ENCODE measurements around the gene RAB29. TPM values are rescaled to one million over a fixed set of nuclear protein-coding genes. Genes with fewer than 3 reads are reported as not detected.

Gene RAB29
- polyA plus RNA-seq, 3 donors, result 23.2 to 32.2 (median 31.5) TPM

DNA sequence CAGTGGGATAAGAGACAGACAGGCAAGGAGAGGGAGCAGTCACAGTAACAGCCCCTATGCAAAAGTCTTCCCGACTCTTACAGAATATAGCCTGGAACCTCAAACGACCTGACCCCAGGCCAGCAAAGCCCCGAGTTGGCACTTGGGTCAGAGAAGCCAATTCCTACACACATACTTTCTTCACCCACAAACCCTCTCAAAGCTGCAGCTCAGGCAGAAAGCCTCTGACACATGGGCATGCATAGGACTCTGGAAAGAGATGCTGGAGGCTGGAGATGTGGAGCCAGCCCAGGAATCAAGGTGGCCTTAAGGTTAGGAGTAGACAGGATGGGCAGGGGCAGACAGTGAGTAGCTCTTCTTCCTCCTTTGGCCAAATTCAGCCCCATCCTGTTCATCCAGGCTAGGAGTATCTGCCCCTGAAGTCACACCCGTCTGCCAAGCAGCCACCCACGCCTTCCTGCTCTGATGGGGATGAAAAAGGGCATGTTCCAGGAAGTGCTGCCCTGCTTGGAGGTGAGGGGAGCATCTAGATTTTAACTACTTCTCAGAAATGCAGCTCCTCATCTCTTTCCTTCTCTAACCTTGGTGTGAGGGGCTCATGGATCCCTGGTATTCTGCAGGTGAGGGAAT is 29.9 kb upstream of the RAB29 start:
- Histone ChIP-seq H3K4me3 (replicated peaks in 1 of 3; ENCODE audit: low read depth in 2 of 3, low read length in 3 of 3) (no peak overlapping the region), H3K27ac (ENCODE audit: low read depth in 1 of 2, low read length in 2 of 2) (no peak overlapping the region), H4K20me1 (ENCODE audit: insufficient read depth, low read length) (no peaks in the 10 kb centered on the region), H3K9ac (ENCODE audit: insufficient read depth, low read length, poor library complexity, severe bottlenecking) (no peak overlapping the region), H3K79me2 (ENCODE audit: insufficient read depth, low read length) (no peaks in the 10 kb centered on the region), H3K36me3 (replicated peaks in 1 of 2; ENCODE audit: control insufficient read depth in 1 of 2, insufficient read depth in 2 of 2, low read length in 2 of 2) (no peaks in the 10 kb centered on the region), H3K4me2 (replicated peaks; ENCODE audit: extremely low read depth, low read length, poor library complexity, severe bottlenecking) (no peak overlapping the region), H3K4me1 (ENCODE audit: control insufficient read depth in 1 of 2, insufficient read depth in 2 of 2, low read length in 2 of 2) (no peaks in the 10 kb centered on the region), H2AFZ (ENCODE audit: insufficient read depth, low read depth, low read length, poor library complexity, severe bottlenecking) (no peak overlapping the region), H3K9me3 (replicated peaks in 1 of 2; ENCODE audit: control insufficient read depth in 1 of 2, insufficient read depth in 1 of 2, low read length in 2 of 2) (no peaks in the 10 kb centered on the region), H3K27me3 (ENCODE audit: control insufficient read depth in 2 of 2, insufficient read depth in 2 of 2, low read length in 2 of 2) (no peaks in the 10 kb centered on the region)
- H3K4me1 Mint-ChIP-seq, result peaks cover 11% of the 10 kb centered on the region
- DNase-seq, result no peak
- intact Hi-C loops (cut with micrococcal nuclease), result no loop called here
- WGBS (ENCODE audit: insufficient coverage), result 81% methylated on average over 3 of the region's 5 CpGs
- peaks cover 2 to 3% (median 2%) of the 10 kb centered on the region in 3 donors for H3K27me3 Mint-ChIP-seq (ENCODE audit: low read depth in 3 of 3)
- TF ChIP-seq, protein P1, sequence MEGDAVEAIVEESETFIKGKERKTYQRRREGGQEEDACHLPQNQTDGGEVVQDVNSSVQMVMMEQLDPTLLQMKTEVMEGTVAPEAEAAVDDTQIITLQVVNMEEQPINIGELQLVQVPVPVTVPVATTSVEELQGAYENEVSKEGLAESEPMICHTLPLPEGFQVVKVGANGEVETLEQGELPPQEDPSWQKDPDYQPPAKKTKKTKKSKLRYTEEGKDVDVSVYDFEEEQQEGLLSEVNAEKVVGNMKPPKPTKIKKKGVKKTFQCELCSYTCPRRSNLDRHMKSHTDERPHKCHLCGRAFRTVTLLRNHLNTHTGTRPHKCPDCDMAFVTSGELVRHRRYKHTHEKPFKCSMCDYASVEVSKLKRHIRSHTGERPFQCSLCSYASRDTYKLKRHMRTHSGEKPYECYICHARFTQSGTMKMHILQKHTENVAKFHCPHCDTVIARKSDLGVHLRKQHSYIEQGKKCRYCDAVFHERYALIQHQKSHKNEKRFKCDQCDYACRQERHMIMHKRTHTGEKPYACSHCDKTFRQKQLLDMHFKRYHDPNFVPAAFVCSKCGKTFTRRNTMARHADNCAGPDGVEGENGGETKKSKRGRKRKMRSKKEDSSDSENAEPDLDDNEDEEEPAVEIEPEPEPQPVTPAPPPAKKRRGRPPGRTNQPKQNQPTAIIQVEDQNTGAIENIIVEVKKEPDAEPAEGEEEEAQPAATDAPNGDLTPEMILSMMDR (IDR thresholded peaks at IDR 0.05), result no peak
- peak overlapping the region in 1 of 7 donors; percentile 38 for H3K27ac Mint-ChIP-seq
- H3K4me3 Mint-ChIP-seq, result no peak overlapping the region
- peaks cover 0 to 4% of the 10 kb centered on the region in 2 donors for H3K36me3 Mint-ChIP-seq
- no peaks in the 10 kb centered on the region for H3K9me3 Mint-ChIP-seq

DNA sequence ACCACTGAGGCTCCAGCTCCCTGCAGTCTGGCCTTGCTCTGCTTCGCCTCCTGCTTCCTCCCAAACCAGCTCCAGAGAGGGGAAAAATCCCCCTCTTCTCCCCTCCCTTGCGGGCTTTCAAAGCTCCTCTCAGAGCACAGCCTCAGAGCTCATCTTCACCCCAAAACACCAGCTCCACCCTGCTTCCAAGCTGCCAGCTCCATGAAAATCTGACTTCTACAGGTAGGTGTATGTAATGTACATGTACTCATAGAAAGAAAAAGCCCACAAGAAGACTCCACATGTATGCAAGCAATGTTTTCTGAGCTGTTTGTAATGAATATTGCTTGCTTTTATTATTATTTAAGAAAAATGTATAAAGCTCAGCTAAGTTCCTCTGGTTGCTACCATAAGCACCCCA is 29.3 kb upstream of the RAB29 start:
- Histone ChIP-seq H2AFZ (ENCODE audit: insufficient read depth, low read depth, low read length, poor library complexity, severe bottlenecking) (no peak overlapping the region), H3K27me3 (ENCODE audit: control insufficient read depth in 2 of 2, insufficient read depth in 2 of 2, low read length in 2 of 2) (no peaks in the 10 kb centered on the region), H3K27ac (ENCODE audit: low read depth in 1 of 2, low read length in 2 of 2) (no peak overlapping the region), H3K36me3 (replicated peaks in 1 of 2; ENCODE audit: control insufficient read depth in 1 of 2, insufficient read depth in 2 of 2, low read length in 2 of 2) (no peaks in the 10 kb centered on the region), H3K4me1 (ENCODE audit: control insufficient read depth in 1 of 2, insufficient read depth in 2 of 2, low read length in 2 of 2) (no peaks in the 10 kb centered on the region), H3K4me2 (replicated peaks; ENCODE audit: extremely low read depth, low read length, poor library complexity, severe bottlenecking) (no peak overlapping the region), H4K20me1 (ENCODE audit: insufficient read depth, low read length) (no peaks in the 10 kb centered on the region), H3K9ac (ENCODE audit: insufficient read depth, low read length, poor library complexity, severe bottlenecking) (no peak overlapping the region), H3K4me3 (replicated peaks in 1 of 3; ENCODE audit: low read depth in 2 of 3, low read length in 3 of 3) (no peak overlapping the region), H3K79me2 (ENCODE audit: insufficient read depth, low read length) (no peaks in the 10 kb centered on the region), H3K9me3 (replicated peaks in 1 of 2; ENCODE audit: control insufficient read depth in 1 of 2, insufficient read depth in 1 of 2, low read length in 2 of 2) (no peaks in the 10 kb centered on the region)
- H3K27me3 Mint-ChIP-seq (ENCODE audit: low read depth in 3 of 3), result peaks cover 2 to 3% (median 2%) of the 10 kb centered on the region in 3 donors
- no peak overlapping the region for H3K4me3 Mint-ChIP-seq
- intact Hi-C loops (cut with micrococcal nuclease), result no loop called here
- peaks cover 11% of the 10 kb centered on the region for H3K4me1 Mint-ChIP-seq
- 100% methylated on average over 1 of the region's 2 CpGs for WGBS (ENCODE audit: insufficient coverage)
- DNase-seq, result no peak
- peaks cover 0 to 6% of the 10 kb centered on the region in 2 donors for H3K36me3 Mint-ChIP-seq
- H3K27ac Mint-ChIP-seq, result no peak overlapping the region
- no peaks in the 10 kb centered on the region for H3K9me3 Mint-ChIP-seq
- TF ChIP-seq, protein P1 (IDR thresholded peaks at IDR 0.05), result no peak

All from CD14-positive monocyte (primary cell).